HEK293 (cell line): Measurements from ENCODE around the gene ADAMTS5.

ENCODE experiments used
- GFI1B ChIP-seq: fragments of 450-650 bp; formaldehyde crosslinking; IDR thresholded peaks from 2 replicates; pipeline ENCODE4 v1.5.1; 2016; ENCODE audit warnings: missing biosample characterization, missing genetic modification characterization
- OVOL3 ChIP-seq: fragments of 450-650 bp; formaldehyde crosslinking; IDR thresholded peaks from 2 replicates; pipeline ENCODE4 v1.5.1; 2016; ENCODE audit warnings: missing biosample characterization, missing genetic modification characterization
- TCF7L2 ChIP-seq: IDR thresholded peaks from 2 replicates; pipeline ENCODE4 v1.6.1; 2011; ENCODE audit warnings: low read depth, mild to moderate bottlenecking, inconsistent platforms, low read length, moderate library complexity, borderline replicate concordance
- YY1 ChIP-seq: fragments of 450-650 bp; formaldehyde crosslinking; IDR thresholded peaks from 2 replicates; pipeline ENCODE4 v1.5.1; 2018; ENCODE audit warnings: missing biosample characterization, missing genetic modification characterization
- ZBTB20 ChIP-seq: fragments of 450-650 bp; formaldehyde crosslinking; IDR thresholded peaks from 2 replicates; pipeline ENCODE4 v1.5.1; 2016; ENCODE audit warnings: missing biosample characterization, missing genetic modification characterization
- ZBTB21 ChIP-seq: fragments of 450-650 bp; formaldehyde crosslinking; IDR thresholded peaks from 2 replicates; pipeline ENCODE4 v1.5.1; 2017; ENCODE audit warnings: missing biosample characterization, missing genetic modification characterization
- ZBTB26 ChIP-seq: fragments of 450-650 bp; formaldehyde crosslinking; optimal IDR thresholded peaks from 2 replicates; pipeline ENCODE3; 2016; ENCODE audit warnings: missing biosample characterization, mild to moderate bottlenecking, missing genetic modification characterization
- ZFP69B ChIP-seq: fragments of 450-650 bp; formaldehyde crosslinking; IDR thresholded peaks from 2 replicates; pipeline ENCODE4 v1.5.1; 2016; ENCODE audit warnings: missing biosample characterization, missing genetic modification characterization
- ZNF114 ChIP-seq: fragments of 450-650 bp; formaldehyde crosslinking; IDR thresholded peaks from 2 replicates; pipeline ENCODE4 v1.5.0; 2017; ENCODE audit warnings: missing biosample characterization, missing genetic modification characterization
- ZNF777 ChIP-seq: fragments of 450-650 bp; formaldehyde crosslinking; IDR thresholded peaks from 2 replicates; pipeline ENCODE4 v1.5.1; 2017; ENCODE audit warnings: missing biosample characterization, missing genetic modification characterization, borderline replicate concordance
- ZSCAN5A ChIP-seq: fragments of 450-650 bp; formaldehyde crosslinking; IDR thresholded peaks from 2 replicates; pipeline ENCODE4 v1.5.1; 2016; ENCODE audit warnings: missing biosample characterization, missing genetic modification characterization
- TF ChIP-seq, protein P1 (sequence below): fragments of 450-650 bp; formaldehyde crosslinking; IDR thresholded peaks from 2 replicates; pipeline ENCODE4 v1.5.1; 2016; ENCODE audit warnings: missing biosample characterization, missing genetic modification characterization

- TF ChIP-seq ZBTB26 (tag by site-specific recombination) (no peak), TCF7L2 (no peak), OVOL3 (tag by site-specific recombination) (no peak), ZFP69B (tag by site-specific recombination) (no peak), ZBTB20 (tag by site-specific recombination) (no peak), ZSCAN5A (no peak), ZBTB21 (tag by site-specific recombination) (no peak), ZNF114 (tag by site-specific recombination) (no peak), GFI1B (tag by site-specific recombination) (no peak), ZNF777 (tag by site-specific recombination) (no peak), YY1 (tag by site-specific recombination) (no peak)
- TF ChIP-seq, protein P1, sequence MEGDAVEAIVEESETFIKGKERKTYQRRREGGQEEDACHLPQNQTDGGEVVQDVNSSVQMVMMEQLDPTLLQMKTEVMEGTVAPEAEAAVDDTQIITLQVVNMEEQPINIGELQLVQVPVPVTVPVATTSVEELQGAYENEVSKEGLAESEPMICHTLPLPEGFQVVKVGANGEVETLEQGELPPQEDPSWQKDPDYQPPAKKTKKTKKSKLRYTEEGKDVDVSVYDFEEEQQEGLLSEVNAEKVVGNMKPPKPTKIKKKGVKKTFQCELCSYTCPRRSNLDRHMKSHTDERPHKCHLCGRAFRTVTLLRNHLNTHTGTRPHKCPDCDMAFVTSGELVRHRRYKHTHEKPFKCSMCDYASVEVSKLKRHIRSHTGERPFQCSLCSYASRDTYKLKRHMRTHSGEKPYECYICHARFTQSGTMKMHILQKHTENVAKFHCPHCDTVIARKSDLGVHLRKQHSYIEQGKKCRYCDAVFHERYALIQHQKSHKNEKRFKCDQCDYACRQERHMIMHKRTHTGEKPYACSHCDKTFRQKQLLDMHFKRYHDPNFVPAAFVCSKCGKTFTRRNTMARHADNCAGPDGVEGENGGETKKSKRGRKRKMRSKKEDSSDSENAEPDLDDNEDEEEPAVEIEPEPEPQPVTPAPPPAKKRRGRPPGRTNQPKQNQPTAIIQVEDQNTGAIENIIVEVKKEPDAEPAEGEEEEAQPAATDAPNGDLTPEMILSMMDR (tag by site-specific recombination) = no peak
Observed at GRCh38 chr21:26900980-26901379, 65.9 kb downstream of the ADAMTS5 start.
